ENCODE data around the gene NAPB. TPM values are rescaled to one million over a fixed set of nuclear protein-coding genes. Genes with fewer than 3 reads are reported as not detected.

Gene NAPB
- total and polyA plus RNA-seq, 7 donors = 3.9 to 22.9 (median 14.4) TPM

- Histone ChIP-seq H3K4me3 (no peak overlapping the region), H3K9me3 (no peaks in the 10 kb centered on the region), H3K4me1 (peaks cover 0 to 9% (median 4%) of the 10 kb centered on the region in 4 donors), H3K27me3 (no peaks in the 10 kb centered on the region), H3K36me3 (peaks cover 0 to 45% (median 9%) of the 10 kb centered on the region in 4 donors), H3K27ac (no peak overlapping the region)
- WGBS, 2 donors = 74 to 81% methylated on average over 6 of the region's 6 CpGs
- DNase-seq = no peak
- intact Hi-C loops (cut with DNase I) = no loop called here
- TF ChIP-seq POLR2A (IDR thresholded peaks at IDR 0.05) (no peak), POLR2AphosphoS5 (IDR thresholded peaks at IDR 0.05) (no peak), EP300 (IDR thresholded peaks at IDR 0.05) (no peak), CTCF (IDR thresholded peaks at IDR 0.05) (no peak)
Observed at GRCh38 chr20:23396950-23397627, 24.2 kb downstream of the NAPB start.

- Histone ChIP-seq H3K4me3 (no peak overlapping the region), H3K36me3 (peaks cover 0 to 52% (median 11%) of the 10 kb centered on the region in 4 donors), H3K27me3 (no peaks in the 10 kb centered on the region), H3K4me1 (peaks cover 0 to 9% (median 4%) of the 10 kb centered on the region in 4 donors), H3K27ac (no peak overlapping the region), H3K9me3 (no peaks in the 10 kb centered on the region)
- no peak for DNase-seq
- 97% methylated on average over 4 of the region's 4 CpGs for WGBS, 2 donors
- TF ChIP-seq POLR2A (IDR thresholded peaks at IDR 0.05) = no peak
- no peak for TF ChIP-seq EP300 (IDR thresholded peaks at IDR 0.05)
- no peak for TF ChIP-seq CTCF (IDR thresholded peaks at IDR 0.05)
- no peak for TF ChIP-seq POLR2AphosphoS5 (IDR thresholded peaks at IDR 0.05)
- intact Hi-C loops (cut with DNase I) = no loop called here
Observed at GRCh38 chr20:23393996-23394775, 27.1 kb downstream of the NAPB start.

GRCh38 chr20:23391707-23392310 is 29.5 kb downstream of the NAPB start:
- H3K4me1 ChIP-seq = peaks cover 0 to 2% (median under 1%) of the 10 kb centered on the region in 4 donors
- WGBS, 2 donors = 86 to 96% methylated on average over 4 of the region's 4 CpGs
- TF ChIP-seq CTCF (IDR thresholded peaks at IDR 0.05) (no peak), POLR2A (IDR thresholded peaks at IDR 0.05) (no peak), EP300 (IDR thresholded peaks at IDR 0.05) (no peak), POLR2AphosphoS5 (IDR thresholded peaks at IDR 0.05) (no peak)
- no peaks in the 10 kb centered on the region for H3K27me3 ChIP-seq
- H3K4me3 ChIP-seq = no peak overlapping the region
- intact Hi-C loops (cut with DNase I) = no loop called here
- H3K27ac ChIP-seq = no peak overlapping the region
- DNase-seq = no peak
- H3K36me3 ChIP-seq = peaks cover 0 to 55% (median 11%) of the 10 kb centered on the region in 4 donors
- H3K9me3 ChIP-seq = no peaks in the 10 kb centered on the region

- H3K9me3 ChIP-seq = no peaks in the 10 kb centered on the region
- H3K27me3 ChIP-seq = no peaks in the 10 kb centered on the region
- H3K27ac ChIP-seq = no peak overlapping the region
- intact Hi-C loops (cut with DNase I) = no loop called here
- no peak for DNase-seq
- no peak overlapping the region for H3K4me3 ChIP-seq
- peaks cover 0 to 54% (median 11%) of the 10 kb centered on the region in 4 donors for H3K36me3 ChIP-seq
- H3K4me1 ChIP-seq = peaks cover 0 to 4% (median 2%) of the 10 kb centered on the region in 4 donors
- 93 to 94% methylated on average over 1 of the region's 1 CpG for WGBS, 2 donors
- TF ChIP-seq POLR2AphosphoS5 (IDR thresholded peaks at IDR 0.05) = no peak
- no peak for TF ChIP-seq EP300 (IDR thresholded peaks at IDR 0.05)
- TF ChIP-seq CTCF (IDR thresholded peaks at IDR 0.05) = no peak
- TF ChIP-seq POLR2A (IDR thresholded peaks at IDR 0.05) = no peak
Observed at GRCh38 chr20:23390091-23390774, 31.1 kb downstream of the NAPB start.

Measured in sigmoid colon (tissue), 7 donors.